K562 (cell line): ENCODE measurements around the gene TRPM2. TPM values are rescaled to one million over a fixed set of nuclear protein-coding genes. Genes with fewer than 3 reads are reported as not detected.
A peak's percentile ranks its signal among the peaks of the same experiment; 100 is the strongest.

Source experiments
- CCNT2 ChIP-seq: IDR thresholded peaks from 2 replicates; pipeline ENCODE4 v1.6.1; 2011; ENCODE audit warnings: borderline replicate concordance, low read depth, mild to moderate bottlenecking, moderate library complexity, mixed read lengths, low read length; ENCODE audit not compliant: insufficient read length; ENCODE audit errors: extremely low read depth
- GABPB1 ChIP-seq: sonication (generic); formaldehyde crosslinking; IDR thresholded peaks from 2 replicates; pipeline ENCODE4 v1.8.0; 2022; ENCODE audit warnings: mild to moderate bottlenecking, missing genetic modification reagents
- NR2C1 ChIP-seq, 2 experiments: fragments of 450-650 bp; IDR thresholded peaks; 2 replicates each; pipeline ENCODE4 v1.6.1; 2017; ENCODE audit warnings: mild to moderate bottlenecking in 2 of 2, antibody characterized with exemption in 1 of 2, inconsistent platforms in 1 of 2, missing compliant biosample characterization in 1 of 2, missing genetic modification characterization in 1 of 2
- RBM14 ChIP-seq: fragments of 200-400 bp; formaldehyde crosslinking; IDR thresholded peaks from 2 replicates; pipeline ENCODE4 v1.6.1; 2018; ENCODE audit warnings: low read depth, mild to moderate bottlenecking, low read length, moderate library complexity, borderline replicate concordance; ENCODE audit not compliant: insufficient read depth
- RBM15 ChIP-seq: fragments of 200-400 bp; formaldehyde crosslinking; IDR thresholded peaks from 2 replicates; pipeline ENCODE4 v1.6.1; 2018; ENCODE audit warnings: mild to moderate bottlenecking, low read length, moderate library complexity; ENCODE audit not compliant: insufficient read depth
- ZEB2 ChIP-seq: fragments of 450-650 bp; IDR thresholded peaks from 2 replicates; pipeline ENCODE4 v1.6.1; 2016
- ZNF766 ChIP-seq: fragments of 200-800 bp; sonication (Bioruptor generic); conservative IDR thresholded peaks from 2 replicates; pipeline ENCODE4 v1.6.1; 2016; ENCODE audit warnings: missing genetic modification characterization, missing compliant biosample characterization
- polyA plus RNA-seq, 8 experiments: library from polyadenylated mRNA; depleted of rRNA in 4 of 8; stranded (reverse) in 5 of 8; unstranded in 3 of 8; fragments of >200 nt; fragmentation: Nextera tagmentation in 2 of 8; fragmentation: Illumina TruSeq in 1 of 8; extraction: Ambion mirVana in 2 of 8; extraction: Trizol in 1 of 8; gene quantifications; 2 replicates each; pipeline versions ENCODE4 v1.2.1 to v1.2.3, GENCODE V29; 2011 to 2014; ENCODE audit warnings: inconsistent platforms in 1 of 8, missing spikeins in 1 of 8
- total RNA-seq, 7 experiments: library from RNA; depleted of rRNA in 6 of 7; stranded (reverse); fragments of >200 nt in 6 of 7; fragmentation: Illumina TruSeq in 2 of 7; extraction: Trizol in 2 of 7; gene quantifications; 2 replicates each; pipeline versions ENCODE4 v1.2.1 to v1.2.3, GENCODE V29; 2011 to 2021; ENCODE audit warnings: low replicate concordance in 1 of 7
- TF ChIP-seq, protein P1 (sequence below), 2 experiments: fragments of 150-350 bp in 1 of 2; IDR thresholded peaks; 2 replicates each; pipeline ENCODE4 v1.6.1; 2012 to 2016; ENCODE audit warnings: low read depth in 2 of 2, low read length in 2 of 2, mild to moderate bottlenecking in 1 of 2, moderate library complexity in 1 of 2
- TF ChIP-seq, protein P2 (sequence below): fragments of 200-600 bp; sonication (generic); IDR thresholded peaks from one replicate; pipeline ENCODE4 v1.6.1; 2012; ENCODE audit warnings: mild to moderate bottlenecking, low read depth, low read length, inconsistent platforms

TRPM2 gene
- total and polyA plus RNA-seq, 9 of the 15 experiments (the other 6 are each of a cell fraction or from before 2014, with no cell fraction given), result 0.33 to 2.1 (median 0.98) TPM; not detected in 2

DNA sequence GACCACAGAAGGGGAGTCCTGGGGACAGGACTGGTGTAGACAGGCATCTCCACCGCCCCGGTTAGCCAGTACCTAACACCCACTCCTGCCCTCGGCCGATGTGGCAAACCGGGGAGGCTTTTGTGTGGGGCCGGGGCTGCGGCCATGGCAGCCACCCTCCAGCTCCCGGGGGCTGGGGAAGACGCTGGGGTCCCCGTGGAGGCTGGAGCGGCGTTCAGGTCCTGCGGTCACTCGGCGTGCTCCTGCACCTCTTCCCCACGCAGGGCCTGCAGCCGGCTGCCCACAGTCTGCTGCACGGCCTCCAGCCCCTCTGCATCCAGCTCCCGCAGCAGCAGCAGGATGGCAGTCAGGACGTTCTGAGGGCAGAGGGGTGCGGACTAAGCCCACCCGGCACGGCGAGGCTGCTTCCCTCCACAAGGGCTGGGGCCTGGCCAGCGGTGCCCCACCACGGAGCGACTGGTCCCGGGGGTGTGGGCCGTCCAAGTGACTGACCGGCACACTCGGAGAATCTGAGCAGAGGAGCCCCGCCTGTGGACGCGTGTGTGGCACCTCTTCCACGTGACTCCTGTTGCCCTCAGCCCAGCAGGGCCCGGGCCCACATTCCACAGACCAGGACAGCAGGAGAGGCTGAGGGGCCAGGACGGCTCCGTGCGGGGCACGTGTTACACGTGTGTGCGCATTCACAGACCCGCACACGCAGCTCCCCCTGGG lies 23.3 kb upstream of the TRPM2 start (continued):
- TF ChIP-seq, protein P1, sequence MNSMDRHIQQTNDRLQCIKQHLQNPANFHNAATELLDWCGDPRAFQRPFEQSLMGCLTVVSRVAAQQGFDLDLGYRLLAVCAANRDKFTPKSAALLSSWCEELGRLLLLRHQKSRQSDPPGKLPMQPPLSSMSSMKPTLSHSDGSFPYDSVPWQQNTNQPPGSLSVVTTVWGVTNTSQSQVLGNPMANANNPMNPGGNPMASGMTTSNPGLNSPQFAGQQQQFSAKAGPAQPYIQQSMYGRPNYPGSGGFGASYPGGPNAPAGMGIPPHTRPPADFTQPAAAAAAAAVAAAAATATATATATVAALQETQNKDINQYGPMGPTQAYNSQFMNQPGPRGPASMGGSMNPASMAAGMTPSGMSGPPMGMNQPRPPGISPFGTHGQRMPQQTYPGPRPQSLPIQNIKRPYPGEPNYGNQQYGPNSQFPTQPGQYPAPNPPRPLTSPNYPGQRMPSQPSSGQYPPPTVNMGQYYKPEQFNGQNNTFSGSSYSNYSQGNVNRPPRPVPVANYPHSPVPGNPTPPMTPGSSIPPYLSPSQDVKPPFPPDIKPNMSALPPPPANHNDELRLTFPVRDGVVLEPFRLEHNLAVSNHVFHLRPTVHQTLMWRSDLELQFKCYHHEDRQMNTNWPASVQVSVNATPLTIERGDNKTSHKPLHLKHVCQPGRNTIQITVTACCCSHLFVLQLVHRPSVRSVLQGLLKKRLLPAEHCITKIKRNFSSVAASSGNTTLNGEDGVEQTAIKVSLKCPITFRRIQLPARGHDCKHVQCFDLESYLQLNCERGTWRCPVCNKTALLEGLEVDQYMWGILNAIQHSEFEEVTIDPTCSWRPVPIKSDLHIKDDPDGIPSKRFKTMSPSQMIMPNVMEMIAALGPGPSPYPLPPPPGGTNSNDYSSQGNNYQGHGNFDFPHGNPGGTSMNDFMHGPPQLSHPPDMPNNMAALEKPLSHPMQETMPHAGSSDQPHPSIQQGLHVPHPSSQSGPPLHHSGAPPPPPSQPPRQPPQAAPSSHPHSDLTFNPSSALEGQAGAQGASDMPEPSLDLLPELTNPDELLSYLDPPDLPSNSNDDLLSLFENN (IDR thresholded peaks at IDR 0.05; ENCODE audit: low read depth in 2 of 2, low read length in 2 of 2), result no peak
- TF ChIP-seq ZNF766 (CRISPR knock-in tag), result no peak
- 0 out of 2 replicates have a peak, but pooled peaks have one; percentile 0 for TF ChIP-seq RBM14
- no peak for TF ChIP-seq GABPB1
- no peak for TF ChIP-seq RBM15
- peak; percentile 28 for TF ChIP-seq CCNT2
- TF ChIP-seq ZEB2, result no peak
- TF ChIP-seq, protein P2, sequence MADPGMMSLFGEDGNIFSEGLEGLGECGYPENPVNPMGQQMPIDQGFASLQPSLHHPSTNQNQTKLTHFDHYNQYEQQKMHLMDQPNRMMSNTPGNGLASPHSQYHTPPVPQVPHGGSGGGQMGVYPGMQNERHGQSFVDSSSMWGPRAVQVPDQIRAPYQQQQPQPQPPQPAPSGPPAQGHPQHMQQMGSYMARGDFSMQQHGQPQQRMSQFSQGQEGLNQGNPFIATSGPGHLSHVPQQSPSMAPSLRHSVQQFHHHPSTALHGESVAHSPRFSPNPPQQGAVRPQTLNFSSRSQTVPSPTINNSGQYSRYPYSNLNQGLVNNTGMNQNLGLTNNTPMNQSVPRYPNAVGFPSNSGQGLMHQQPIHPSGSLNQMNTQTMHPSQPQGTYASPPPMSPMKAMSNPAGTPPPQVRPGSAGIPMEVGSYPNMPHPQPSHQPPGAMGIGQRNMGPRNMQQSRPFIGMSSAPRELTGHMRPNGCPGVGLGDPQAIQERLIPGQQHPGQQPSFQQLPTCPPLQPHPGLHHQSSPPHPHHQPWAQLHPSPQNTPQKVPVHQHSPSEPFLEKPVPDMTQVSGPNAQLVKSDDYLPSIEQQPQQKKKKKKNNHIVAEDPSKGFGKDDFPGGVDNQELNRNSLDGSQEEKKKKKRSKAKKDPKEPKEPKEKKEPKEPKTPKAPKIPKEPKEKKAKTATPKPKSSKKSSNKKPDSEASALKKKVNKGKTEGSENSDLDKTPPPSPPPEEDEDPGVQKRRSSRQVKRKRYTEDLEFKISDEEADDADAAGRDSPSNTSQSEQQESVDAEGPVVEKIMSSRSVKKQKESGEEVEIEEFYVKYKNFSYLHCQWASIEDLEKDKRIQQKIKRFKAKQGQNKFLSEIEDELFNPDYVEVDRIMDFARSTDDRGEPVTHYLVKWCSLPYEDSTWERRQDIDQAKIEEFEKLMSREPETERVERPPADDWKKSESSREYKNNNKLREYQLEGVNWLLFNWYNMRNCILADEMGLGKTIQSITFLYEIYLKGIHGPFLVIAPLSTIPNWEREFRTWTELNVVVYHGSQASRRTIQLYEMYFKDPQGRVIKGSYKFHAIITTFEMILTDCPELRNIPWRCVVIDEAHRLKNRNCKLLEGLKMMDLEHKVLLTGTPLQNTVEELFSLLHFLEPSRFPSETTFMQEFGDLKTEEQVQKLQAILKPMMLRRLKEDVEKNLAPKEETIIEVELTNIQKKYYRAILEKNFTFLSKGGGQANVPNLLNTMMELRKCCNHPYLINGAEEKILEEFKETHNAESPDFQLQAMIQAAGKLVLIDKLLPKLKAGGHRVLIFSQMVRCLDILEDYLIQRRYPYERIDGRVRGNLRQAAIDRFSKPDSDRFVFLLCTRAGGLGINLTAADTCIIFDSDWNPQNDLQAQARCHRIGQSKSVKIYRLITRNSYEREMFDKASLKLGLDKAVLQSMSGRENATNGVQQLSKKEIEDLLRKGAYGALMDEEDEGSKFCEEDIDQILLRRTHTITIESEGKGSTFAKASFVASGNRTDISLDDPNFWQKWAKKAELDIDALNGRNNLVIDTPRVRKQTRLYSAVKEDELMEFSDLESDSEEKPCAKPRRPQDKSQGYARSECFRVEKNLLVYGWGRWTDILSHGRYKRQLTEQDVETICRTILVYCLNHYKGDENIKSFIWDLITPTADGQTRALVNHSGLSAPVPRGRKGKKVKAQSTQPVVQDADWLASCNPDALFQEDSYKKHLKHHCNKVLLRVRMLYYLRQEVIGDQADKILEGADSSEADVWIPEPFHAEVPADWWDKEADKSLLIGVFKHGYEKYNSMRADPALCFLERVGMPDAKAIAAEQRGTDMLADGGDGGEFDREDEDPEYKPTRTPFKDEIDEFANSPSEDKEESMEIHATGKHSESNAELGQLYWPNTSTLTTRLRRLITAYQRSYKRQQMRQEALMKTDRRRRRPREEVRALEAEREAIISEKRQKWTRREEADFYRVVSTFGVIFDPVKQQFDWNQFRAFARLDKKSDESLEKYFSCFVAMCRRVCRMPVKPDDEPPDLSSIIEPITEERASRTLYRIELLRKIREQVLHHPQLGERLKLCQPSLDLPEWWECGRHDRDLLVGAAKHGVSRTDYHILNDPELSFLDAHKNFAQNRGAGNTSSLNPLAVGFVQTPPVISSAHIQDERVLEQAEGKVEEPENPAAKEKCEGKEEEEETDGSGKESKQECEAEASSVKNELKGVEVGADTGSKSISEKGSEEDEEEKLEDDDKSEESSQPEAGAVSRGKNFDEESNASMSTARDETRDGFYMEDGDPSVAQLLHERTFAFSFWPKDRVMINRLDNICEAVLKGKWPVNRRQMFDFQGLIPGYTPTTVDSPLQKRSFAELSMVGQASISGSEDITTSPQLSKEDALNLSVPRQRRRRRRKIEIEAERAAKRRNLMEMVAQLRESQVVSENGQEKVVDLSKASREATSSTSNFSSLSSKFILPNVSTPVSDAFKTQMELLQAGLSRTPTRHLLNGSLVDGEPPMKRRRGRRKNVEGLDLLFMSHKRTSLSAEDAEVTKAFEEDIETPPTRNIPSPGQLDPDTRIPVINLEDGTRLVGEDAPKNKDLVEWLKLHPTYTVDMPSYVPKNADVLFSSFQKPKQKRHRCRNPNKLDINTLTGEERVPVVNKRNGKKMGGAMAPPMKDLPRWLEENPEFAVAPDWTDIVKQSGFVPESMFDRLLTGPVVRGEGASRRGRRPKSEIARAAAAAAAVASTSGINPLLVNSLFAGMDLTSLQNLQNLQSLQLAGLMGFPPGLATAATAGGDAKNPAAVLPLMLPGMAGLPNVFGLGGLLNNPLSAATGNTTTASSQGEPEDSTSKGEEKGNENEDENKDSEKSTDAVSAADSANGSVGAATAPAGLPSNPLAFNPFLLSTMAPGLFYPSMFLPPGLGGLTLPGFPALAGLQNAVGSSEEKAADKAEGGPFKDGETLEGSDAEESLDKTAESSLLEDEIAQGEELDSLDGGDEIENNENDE, result peak; percentile 21
- TF ChIP-seq NR2C1 (IDR thresholded peaks at IDR 0.05), result no peak
- no peak for TF ChIP-seq NR2C1 (tag; IDR thresholded peaks at IDR 0.05)
